ENCODE results near the gene SERPINF2. TPM values are rescaled to one million over a fixed set of nuclear protein-coding genes. Genes with fewer than 3 reads are reported as not detected.
"Not testable (repeated sequence)": the region's sequence is repeated elsewhere in the genome, so short reads cannot be mapped to it uniquely, and the experiment has no call there.

SERPINF2 gene
- polyA plus RNA-seq, 4 donors: 81.8 to 134 (median 92.8) TPM

DNA sequence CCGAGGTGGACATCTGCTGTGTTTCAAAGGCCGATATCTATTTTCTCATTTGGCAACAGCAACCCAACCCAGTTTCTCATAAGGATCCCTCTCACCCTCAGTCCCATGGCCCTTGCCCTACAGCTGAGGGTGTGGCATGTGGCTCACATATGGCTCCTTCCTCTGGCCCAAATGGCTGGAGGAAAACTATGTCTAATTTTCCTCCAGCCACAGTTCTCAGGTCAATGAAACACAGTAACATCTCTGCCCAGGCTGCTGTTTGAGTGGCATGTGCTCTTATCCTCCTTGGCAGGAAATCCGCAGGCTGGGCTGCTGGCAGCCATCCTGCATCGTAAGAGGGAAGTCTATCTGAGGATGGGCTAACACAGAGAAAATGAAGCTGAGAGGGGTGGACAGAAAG is 43.3 kb downstream of the SERPINF2 start:
- no peak for DNase-seq (ENCODE audit: low read depth in 4 of 4, low spot score in 3 of 4)

DNA sequence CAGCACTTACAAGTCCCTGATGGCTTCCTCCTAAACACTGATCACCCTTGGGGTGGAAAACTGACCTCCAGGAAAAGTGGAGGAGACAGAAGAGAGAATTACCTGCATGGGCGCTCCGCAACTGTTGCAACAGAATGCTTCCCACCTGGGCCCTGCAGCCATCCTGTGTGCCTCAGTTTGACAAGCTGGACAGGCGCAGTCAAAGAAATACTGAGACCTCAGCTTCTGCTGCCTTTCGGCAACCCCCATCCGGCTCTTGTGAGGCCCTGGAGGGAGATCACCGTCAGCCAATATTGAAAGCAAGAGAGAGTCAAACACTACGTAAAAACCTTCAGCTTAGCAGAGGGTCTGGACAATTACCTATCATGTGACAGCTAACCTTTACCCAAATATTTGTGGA is 44.0 kb downstream of the SERPINF2 start:
- DNase-seq (ENCODE audit: low read depth in 4 of 4, low spot score in 3 of 4): no peak

DNA sequence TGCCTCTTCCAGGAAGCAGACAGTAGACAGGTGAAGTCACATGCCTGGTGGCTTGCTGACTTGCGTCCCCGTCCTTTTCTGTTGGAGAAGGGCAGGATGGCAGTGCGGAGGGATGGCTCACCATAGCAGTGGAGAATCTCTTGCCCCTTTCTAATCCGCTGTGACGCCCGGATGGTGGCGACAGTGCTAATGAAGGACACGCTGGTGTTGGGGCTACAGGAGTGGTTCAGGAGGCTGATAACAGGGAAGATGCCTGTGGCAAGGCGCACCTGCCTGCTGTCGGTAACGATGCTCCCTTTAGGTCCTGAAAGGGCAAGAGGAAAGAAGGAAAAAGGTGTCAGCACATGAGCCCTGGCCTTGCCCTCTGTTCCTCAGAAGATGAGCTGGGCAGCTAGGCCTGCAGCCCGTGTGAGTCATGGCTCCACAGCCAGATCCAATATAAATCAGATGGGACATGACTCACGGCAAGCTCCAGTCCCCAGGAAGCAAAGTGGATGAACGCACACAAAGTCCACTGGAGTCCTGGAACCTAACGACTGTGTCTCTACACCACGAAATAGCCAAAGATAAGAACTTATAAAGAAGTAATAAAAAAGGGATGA is 44.7 kb downstream of the SERPINF2 start:
- DNase-seq (ENCODE audit: low read depth in 4 of 4, low spot score in 3 of 4): no peak

DNA sequence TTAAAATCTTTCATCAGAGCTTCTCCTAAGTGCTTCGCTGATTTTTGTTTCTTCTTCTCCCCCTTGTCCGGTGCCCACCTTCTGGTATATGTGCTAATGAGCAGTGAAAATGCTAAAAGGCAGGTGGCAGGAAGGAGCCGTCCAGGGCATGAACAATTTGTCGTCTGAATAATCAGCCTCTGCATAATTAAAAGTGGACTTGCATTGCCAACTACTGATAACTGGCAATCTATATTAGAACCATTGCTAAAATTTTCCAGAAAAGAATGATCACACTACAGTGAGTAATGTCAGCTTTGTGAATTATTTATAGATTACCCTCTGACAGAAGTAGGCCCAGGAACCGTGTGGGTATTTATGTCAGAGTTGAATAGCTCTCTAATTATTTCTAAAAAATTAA is 47.3 kb downstream of the SERPINF2 start:
- no peak for DNase-seq (ENCODE audit: low read depth in 4 of 4, low spot score in 3 of 4)

- DNase-seq (ENCODE audit: low read depth in 4 of 4, low spot score in 3 of 4): no peak
Observed at GRCh38 chr17:1792495-1793446, 50.1 kb downstream of the SERPINF2 start.

DNA sequence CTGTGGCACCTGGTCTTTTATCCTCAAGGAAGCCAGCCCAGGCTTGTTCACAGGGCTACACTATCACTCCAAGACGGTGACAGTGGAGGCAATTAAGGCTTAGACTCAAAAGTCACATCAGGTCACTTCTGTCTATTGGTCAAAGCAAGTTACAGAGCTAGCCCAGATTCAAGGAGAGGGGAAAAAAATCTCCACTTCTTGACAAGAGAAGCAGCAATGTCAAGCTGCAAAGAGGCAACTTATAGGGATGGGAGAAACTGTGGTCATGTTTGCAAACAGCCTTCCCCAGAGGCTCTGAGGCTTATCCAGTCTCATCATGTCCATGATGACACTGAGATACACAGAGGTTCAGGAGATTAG is 50.8 kb downstream of the SERPINF2 start:
- DNase-seq (ENCODE audit: low read depth in 4 of 4, low spot score in 3 of 4): no peak

GRCh38 chr17:1796800-1797199 is 54.1 kb downstream of the SERPINF2 start:
- DNase-seq (ENCODE audit: low read depth in 4 of 4, low spot score in 3 of 4): no peak

- DNase-seq (ENCODE audit: low read depth in 4 of 4, low spot score in 3 of 4): no peak
Observed at GRCh38 chr17:1797323-1797722, 54.7 kb downstream of the SERPINF2 start.

GRCh38 chr17:1797846-1798245 is 55.2 kb downstream of the SERPINF2 start:
- DNase-seq (ENCODE audit: low read depth in 4 of 4, low spot score in 3 of 4): not testable (repeated sequence)

GRCh38 chr17:1800240-1800639 is 57.6 kb downstream of the SERPINF2 start:
- DNase-seq (ENCODE audit: low read depth in 4 of 4, low spot score in 3 of 4): no peak

GRCh38 chr17:1800712-1801111 is 58.0 kb downstream of the SERPINF2 start:
- DNase-seq (ENCODE audit: low read depth in 4 of 4, low spot score in 3 of 4): no peak

- DNase-seq (ENCODE audit: low read depth in 4 of 4, low spot score in 3 of 4): no peak
Observed at GRCh38 chr17:1802429-1802828, 59.8 kb downstream of the SERPINF2 start.

DNA sequence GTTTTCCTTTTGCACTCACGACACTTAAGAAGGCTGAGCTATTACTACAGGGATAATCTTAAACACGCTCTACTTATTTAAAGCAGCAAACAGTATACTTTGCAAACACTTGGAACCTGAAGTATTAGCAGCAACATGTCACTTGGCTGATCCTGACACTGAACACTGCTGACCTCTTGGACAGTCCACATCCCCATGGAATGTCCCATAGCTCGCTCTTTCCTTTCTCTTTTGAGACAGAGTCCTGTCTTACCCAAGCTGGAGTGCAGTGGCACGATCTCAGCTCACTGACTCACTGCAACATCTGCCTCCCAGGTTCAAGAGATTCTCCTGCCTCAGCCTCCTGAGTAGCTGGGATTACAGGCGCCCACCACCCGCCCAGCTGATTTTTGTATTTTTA is 60.6 kb downstream of the SERPINF2 start:
- DNase-seq (ENCODE audit: low read depth in 4 of 4, low spot score in 3 of 4): no peak

Other genes starting within 250 kb of the SERPINF2 start
- gene INPP5K, start 226.3 kb upstream of the SERPINF2 start, polyA plus RNA-seq (ENCODE audit: insufficient read length in 4 of 4): 10 to 100 TPM; 19.2 to 25.4 (median 23.6) TPM
- gene PITPNA, start 180.1 kb upstream of the SERPINF2 start, polyA plus RNA-seq (ENCODE audit: insufficient read length in 4 of 4): 10 to 100 TPM; 74.7 to 88.5 (median 84.8) TPM
- 10 to 100 TPM; 28.0 to 37.8 (median 31.3) TPM for gene SLC43A2, start 114.0 kb upstream of the SERPINF2 start, polyA plus RNA-seq (ENCODE audit: insufficient read length in 4 of 4)
- 1 to 10 TPM; 6.6 to 9.0 (median 7.6) TPM for gene SCARF1, start 97.1 kb upstream of the SERPINF2 start, polyA plus RNA-seq (ENCODE audit: insufficient read length in 4 of 4)
- 1 to 10 TPM; 4.1 to 5.4 (median 4.2) TPM for gene RILP, start 93.0 kb upstream of the SERPINF2 start, polyA plus RNA-seq (ENCODE audit: insufficient read length in 4 of 4)
- 100 to 1,000 TPM; 271 to 310 (median 285) TPM for gene PRPF8, start 58.0 kb upstream of the SERPINF2 start, polyA plus RNA-seq (ENCODE audit: insufficient read length in 4 of 4)
- 1 to 10 TPM; 5.1 to 6.2 (median 5.9) TPM for gene TLCD2, start 32.5 kb upstream of the SERPINF2 start, polyA plus RNA-seq (ENCODE audit: insufficient read length in 4 of 4)
- gene WDR81, start 18.2 kb upstream of the SERPINF2 start, polyA plus RNA-seq (ENCODE audit: insufficient read length in 4 of 4): 10 to 100 TPM; 13.5 to 22.2 (median 15.4) TPM
- gene SERPINF1, start 19.2 kb downstream of the SERPINF2 start, polyA plus RNA-seq (ENCODE audit: insufficient read length in 4 of 4): 100 to 1,000 TPM; 149 to 228 (median 193) TPM
- 10 to 100 TPM; 12.6 to 17.7 (median 13.6) TPM for gene SMYD4, start 87.0 kb downstream of the SERPINF2 start, polyA plus RNA-seq (ENCODE audit: insufficient read length in 4 of 4)
- gene RPA1, start 87.1 kb downstream of the SERPINF2 start, polyA plus RNA-seq (ENCODE audit: insufficient read length in 4 of 4): 100 to 1,000 TPM; 117 to 140 (median 130) TPM

Measured in right renal pelvis (tissue), 4 donors.